GM12878 (cell line): Measurements from ENCODE around the gene GSTP1. TPM values are rescaled to one million over a fixed set of nuclear protein-coding genes. Genes with fewer than 3 reads are reported as not detected.

ENCODE experiments used
- BHLHE40 ChIP-seq, 2 experiments: fragments of 450-650 bp in 1 of 2; IDR thresholded peaks; 2 replicates each; pipeline ENCODE4 v1.6.1; 2011 to 2017; ENCODE audit warnings: low read depth in 2 of 2, borderline replicate concordance in 1 of 2, improper control_type of control experiment in 1 of 2, low read length in 1 of 2, mild to moderate bottlenecking in 1 of 2
- CBFB ChIP-seq: IDR thresholded peaks from 2 replicates; pipeline ENCODE4 v1.6.1; 2016; ENCODE audit warnings: antibody characterized with exemption, low read depth
- CEBPZ ChIP-seq: fragments of 150-350 bp; IDR thresholded peaks from 2 replicates; pipeline ENCODE4 v1.6.1; 2016; ENCODE audit warnings: low read depth, low read length
- CREM ChIP-seq: IDR thresholded peaks from 2 replicates; pipeline ENCODE4 v1.6.1; 2014; ENCODE audit warnings: antibody characterized with exemption, low read depth
- FOS ChIP-seq: IDR thresholded peaks from 3 replicates; pipeline ENCODE4 v1.6.1; 2011; ENCODE audit warnings: borderline replicate concordance; ENCODE audit not compliant: insufficient read length; ENCODE audit errors: extremely low read depth
- GABPA ChIP-seq: IDR thresholded peaks from 2 replicates; pipeline ENCODE4 v1.6.1; 2014; ENCODE audit warnings: antibody characterized with exemption, low read depth, mild to moderate bottlenecking, inconsistent platforms
- HDGF ChIP-seq: fragments of 450-650 bp; IDR thresholded peaks from 2 replicates; pipeline ENCODE4 v1.6.1; 2016; ENCODE audit warnings: antibody characterized with exemption
- IRF4 ChIP-seq: IDR thresholded peaks from 2 replicates; pipeline ENCODE4 v1.6.1; 2011; ENCODE audit warnings: low read depth, low read length
- KDM1A ChIP-seq: fragments of 200-600 bp; sonication (generic); IDR thresholded peaks from 2 replicates; pipeline ENCODE4 v1.6.1; 2016; ENCODE audit warnings: borderline replicate concordance
- NRF1 ChIP-seq: conservative IDR thresholded peaks from 2 replicates; pipeline ENCODE4 v1.6.1; 2011; ENCODE audit warnings: mild to moderate bottlenecking, low read depth, low read length, improper control_type of control experiment
- PAX8 ChIP-seq: fragments of 450-650 bp; IDR thresholded peaks from 2 replicates; pipeline ENCODE4 v1.6.1; 2017; ENCODE audit warnings: mild to moderate bottlenecking, moderate library complexity
- POU2F2 ChIP-seq: IDR thresholded peaks from 3 replicates; pipeline ENCODE4 v1.6.1; 2011; ENCODE audit warnings: low read depth, mild to moderate bottlenecking, low read length, borderline replicate concordance
- PRDM15 ChIP-seq: fragments of 450-650 bp; formaldehyde crosslinking; IDR thresholded peaks from 2 replicates; pipeline ENCODE4 v1.4.0; 2020; ENCODE audit warnings: mild to moderate bottlenecking, moderate library complexity
- RB1 ChIP-seq: fragments of 450-650 bp; formaldehyde crosslinking; IDR thresholded peaks from 2 replicates; pipeline ENCODE4 v1.6.1; 2017; ENCODE audit warnings: mild to moderate bottlenecking, borderline replicate concordance
- SREBF1 ChIP-seq: IDR thresholded peaks from 2 replicates; pipeline ENCODE4 v1.6.1; 2012; ENCODE audit warnings: mild to moderate bottlenecking, low read length
- SUZ12 ChIP-seq: fragments of 200-600 bp; sonication (generic); IDR thresholded peaks from one replicate; pipeline ENCODE4 v1.6.1; 2018; ENCODE audit warnings: antibody characterized with exemption, mild to moderate bottlenecking; ENCODE audit not compliant: unreplicated experiment
- TARDBP ChIP-seq: IDR thresholded peaks from 2 replicates; pipeline ENCODE4 v1.6.1; 2016; ENCODE audit warnings: borderline replicate concordance
- TBL1XR1 ChIP-seq: IDR thresholded peaks from 2 replicates; pipeline ENCODE4 v1.6.1; 2012; ENCODE audit warnings: low read depth, low read length, improper control_type of control experiment
- TCF7 ChIP-seq: IDR thresholded peaks from 2 replicates; pipeline ENCODE4 v1.6.1; 2014; ENCODE audit warnings: antibody characterized with exemption, borderline replicate concordance
- ZBTB11 ChIP-seq: fragments of 450-650 bp; formaldehyde crosslinking; IDR thresholded peaks from 2 replicates; pipeline ENCODE4 v1.5.0; 2022; ENCODE audit warnings: mild to moderate bottlenecking, missing genetic modification characterization
- ZNF217 ChIP-seq: fragments of 450-650 bp; IDR thresholded peaks from 2 replicates; pipeline ENCODE4 v1.6.1; 2017; ENCODE audit warnings: antibody characterized with exemption, mild to moderate bottlenecking
- polyA plus RNA-seq, 11 experiments: library from polyadenylated mRNA; depleted of rRNA in 4 of 11; unstranded in 6 of 11; stranded (reverse) in 5 of 11; fragments of >200 nt; fragmentation: Nextera tagmentation in 4 of 11; fragmentation: Illumina TruSeq in 1 of 11; extraction: Ambion mirVana in 4 of 11; extraction: Trizol in 1 of 11; gene quantifications; 1 replicate in 1 of 11; 2 replicates in 10 of 11; pipeline versions ENCODE4 v1.2.1 to v1.2.3, GENCODE V29; 2011 to 2016; ENCODE audit warnings: inconsistent platforms in 2 of 11, missing spikeins in 2 of 11, low read depth in 1 of 11
- total RNA-seq, 4 experiments: library from RNA; depleted of rRNA in 3 of 4; stranded (reverse); fragments of >200 nt in 3 of 4; fragmentation: Illumina TruSeq in 1 of 4; extraction: Trizol in 1 of 4; gene quantifications; 2 replicates each; pipeline versions ENCODE4 v1.2.1 to v1.2.3, GENCODE V29; 2013 to 2021

Gene GSTP1
- total and polyA plus RNA-seq, 10 of the 15 experiments (the other 5 are each of a cell fraction or from before 2014, with no cell fraction given) = 469 to 1,788 (median 955) TPM

DNA sequence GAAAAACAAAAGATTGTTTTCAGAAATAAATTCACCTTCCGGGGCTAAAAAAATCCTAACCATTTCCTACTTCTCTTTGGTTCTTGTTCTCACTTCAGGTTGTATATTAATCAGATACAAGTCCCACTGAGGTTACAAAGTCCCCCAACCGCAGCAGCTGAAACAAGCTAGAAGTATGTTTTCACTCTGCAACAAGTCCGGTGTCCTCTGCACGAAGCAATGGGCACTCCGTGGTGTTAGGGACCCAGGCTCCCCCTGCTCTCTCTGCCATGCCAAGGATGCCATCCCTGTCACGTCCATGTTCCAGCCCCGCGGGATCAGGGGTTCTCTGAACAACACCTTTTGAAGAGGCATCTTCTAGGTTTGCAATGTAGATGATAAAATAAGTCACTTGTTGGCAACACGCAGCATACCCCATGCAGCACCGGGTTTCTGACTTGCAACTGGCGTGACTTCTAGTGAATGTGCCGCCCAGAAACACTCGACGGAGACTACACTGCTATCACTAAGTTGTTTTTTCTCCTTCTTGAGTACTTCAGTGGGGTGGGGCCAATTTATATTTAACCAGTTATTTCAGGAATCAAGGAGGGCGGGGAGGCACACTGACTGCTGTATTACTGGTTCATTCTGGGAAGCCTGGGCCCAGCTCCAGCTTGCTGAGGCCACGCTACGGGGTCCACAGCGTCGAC, 25.4 kb upstream of the GSTP1 start (continued):
- TF ChIP-seq PRDM15 (CRISPR knock-in tag) = no peak
- 0 out of 2 replicates have a peak, but pooled peaks have one; percentile 33 for TF ChIP-seq CBFB
- no peak for TF ChIP-seq RB1
- TF ChIP-seq HDGF = no peak
- TF ChIP-seq PAX8 = no peak
- TF ChIP-seq IRF4 = no peak
- TF ChIP-seq SREBF1 = no peak
- TF ChIP-seq ZBTB11 = no peak
- no peak for TF ChIP-seq FOS
- 0 out of 2 replicates have a peak, but pooled peaks have one; percentile 34 for TF ChIP-seq TBL1XR1
- TF ChIP-seq KDM1A = no peak
- TF ChIP-seq CEBPZ = no peak
- no peak for TF ChIP-seq GABPA
- no peak for TF ChIP-seq TARDBP
- no peak for TF ChIP-seq CREM
- peak; percentile 62; the same call in 1 of the 3 replicates for TF ChIP-seq POU2F2
- TF ChIP-seq BHLHE40 (IDR thresholded peaks at IDR 0.05; ENCODE audit: borderline replicate concordance in 1 of 2, low read depth in 2 of 2, low read length in 1 of 2) = peak in 1 of 2 experiments; percentile 60; a peak in 2 of 4 replicates
- no peak for TF ChIP-seq TCF7
- TF ChIP-seq SUZ12 = no peak
- TF ChIP-seq NRF1 = no peak
- TF ChIP-seq ZNF217 = peak; percentile 96; the same call in 1 of the 2 replicates
